SHP77 treated with DMSO at 0.1 percent for 48 hours (cell line): ENCODE results near the gene ORC4.

Source experiments
- DNase-seq: peaks from one replicate; lab custom pipeline; 2025; lab: John Stamatoyannopoulos, UW

ORC4 gene

GRCh38 chr2:147927053-147927588, 93.4 kb downstream of the ORC4 start:
- no peak for DNase-seq

- DNase-seq: no peak
Measured at GRCh38 chr2:147925886-147926285, 94.7 kb downstream of the ORC4 start.

DNA sequence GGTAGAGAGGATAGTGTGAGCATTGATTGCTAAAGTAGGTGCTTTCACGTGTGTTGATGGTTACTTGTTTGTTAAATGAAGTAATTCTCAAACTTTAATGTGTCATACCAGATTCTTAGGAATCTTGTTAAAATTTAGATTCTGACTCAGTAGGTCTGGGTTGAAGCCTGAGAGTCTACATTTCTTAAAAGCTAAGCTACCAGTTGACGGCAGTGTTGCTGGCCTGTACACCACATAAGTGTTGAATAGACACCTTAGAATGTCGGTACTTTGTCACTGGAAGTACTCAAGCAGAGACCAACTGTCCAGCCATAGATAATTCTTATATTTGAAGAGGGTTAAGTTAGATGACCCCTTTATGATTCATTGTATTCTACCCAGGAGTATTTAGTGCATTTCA, 95.9 kb downstream of the ORC4 start:
- no peak for DNase-seq

DNA sequence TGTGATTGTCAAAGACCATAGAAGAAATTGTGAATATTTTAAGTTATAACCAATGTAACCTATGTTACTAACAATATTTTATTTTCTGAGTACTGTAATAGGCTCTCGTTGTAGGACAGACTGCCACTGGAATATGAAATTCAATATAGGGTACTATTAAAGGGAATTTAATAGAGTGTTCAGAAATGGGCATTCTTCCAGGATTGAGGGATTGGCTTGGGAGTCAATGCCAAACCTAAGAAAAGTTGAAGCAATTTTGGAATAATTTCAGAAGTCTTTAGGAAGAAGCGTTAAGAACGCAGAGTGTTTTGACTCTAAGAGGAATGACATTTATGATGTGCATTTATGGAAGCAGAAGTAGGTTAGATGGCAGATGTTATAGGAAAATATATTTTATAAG, 96.7 kb downstream of the ORC4 start:
- DNase-seq: no peak

DNA sequence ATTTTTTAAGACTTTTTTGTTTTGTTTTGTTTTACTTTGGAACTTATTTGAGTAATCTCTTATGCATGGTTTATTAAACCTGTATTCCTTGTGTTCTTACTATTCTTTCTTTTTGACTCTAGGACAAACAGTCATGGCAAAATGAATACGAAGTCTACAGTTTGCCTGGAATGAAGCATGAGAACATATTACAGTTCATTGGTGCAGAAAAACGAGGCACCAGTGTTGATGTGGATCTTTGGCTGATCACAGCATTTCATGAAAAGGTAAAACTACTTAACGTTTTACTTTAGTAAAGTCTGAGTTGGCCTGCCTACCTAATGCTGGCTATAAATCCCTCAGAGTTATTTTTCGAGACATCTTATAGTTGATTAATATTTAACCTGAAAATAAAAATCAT, 103.4 kb downstream of the ORC4 start:
- DNase-seq: no peak

DNA sequence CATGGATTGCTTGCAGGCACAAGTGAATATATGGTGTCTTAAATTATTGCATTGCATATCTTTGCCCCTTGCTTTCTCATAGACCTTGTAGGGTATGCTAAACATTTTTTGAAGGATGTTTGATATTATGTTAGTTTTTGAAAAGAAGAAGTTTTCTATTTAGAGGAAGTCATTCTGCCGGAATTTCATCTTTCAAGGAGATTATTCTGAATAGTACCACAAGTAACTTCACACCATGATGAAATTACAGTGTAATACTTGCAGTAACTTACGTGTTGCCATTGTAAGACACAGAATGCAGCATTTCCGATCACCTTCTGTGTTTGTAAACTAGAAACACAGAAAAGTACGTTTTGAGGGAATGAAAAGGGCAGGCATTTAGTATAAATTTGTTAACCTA, 103.8 kb downstream of the ORC4 start:
- no peak for DNase-seq

- DNase-seq: no peak
Measured at GRCh38 chr2:147916067-147916466, 104.5 kb downstream of the ORC4 start.

DNA sequence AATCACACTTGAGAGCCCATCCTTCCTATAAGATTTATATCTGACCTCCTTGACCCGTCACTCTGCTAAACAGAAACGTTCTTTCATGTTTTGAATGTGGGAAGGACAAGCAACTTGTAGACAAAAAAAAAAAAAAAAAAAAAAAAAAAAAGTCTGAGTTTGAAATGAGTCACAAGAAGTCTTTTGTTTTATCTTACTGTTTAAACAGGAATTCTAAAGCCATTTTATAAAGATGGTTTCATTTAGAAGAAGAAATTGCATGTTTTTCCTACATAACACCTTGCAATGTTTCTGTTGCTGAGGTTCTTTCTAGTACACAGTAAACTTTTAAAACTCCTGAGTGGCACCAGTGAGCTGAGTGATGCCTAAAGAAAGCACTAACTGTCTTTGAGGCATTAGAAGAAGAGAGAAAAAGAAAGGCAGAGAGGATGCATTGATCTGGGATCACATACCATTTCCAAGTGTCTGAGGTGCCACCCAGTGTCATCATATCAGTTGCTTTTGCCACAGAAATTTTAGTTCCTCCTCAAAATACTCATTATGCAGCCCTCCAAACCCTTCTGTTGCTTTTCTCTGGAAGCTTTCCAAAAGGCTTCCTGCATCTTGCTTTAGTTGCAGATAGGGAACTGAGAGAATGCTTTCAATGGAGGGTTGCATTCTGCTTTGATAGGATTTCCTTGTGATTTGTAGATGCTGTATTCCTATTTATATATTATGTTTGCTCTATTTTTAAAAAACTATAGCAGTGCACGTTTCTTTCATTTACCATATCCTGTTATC, 106.6 kb downstream of the ORC4 start:
- DNase-seq: no peak

GRCh38 chr2:147910990-147911473, 109.5 kb downstream of the ORC4 start:
- DNase-seq: peak; percentile 28

GRCh38 chr2:147909178-147909577, 111.4 kb downstream of the ORC4 start:
- no peak for DNase-seq

- no peak for DNase-seq
Measured at GRCh38 chr2:147904051-147904450, 116.5 kb downstream of the ORC4 start.

- no peak for DNase-seq
Measured at GRCh38 chr2:147888680-147889079, 131.9 kb downstream of the ORC4 start.

- no peak for DNase-seq
Measured at GRCh38 chr2:147886136-147886535, 134.4 kb downstream of the ORC4 start.

- DNase-seq: no peak
Measured at GRCh38 chr2:147884830-147885229, 135.7 kb downstream of the ORC4 start.

DNA sequence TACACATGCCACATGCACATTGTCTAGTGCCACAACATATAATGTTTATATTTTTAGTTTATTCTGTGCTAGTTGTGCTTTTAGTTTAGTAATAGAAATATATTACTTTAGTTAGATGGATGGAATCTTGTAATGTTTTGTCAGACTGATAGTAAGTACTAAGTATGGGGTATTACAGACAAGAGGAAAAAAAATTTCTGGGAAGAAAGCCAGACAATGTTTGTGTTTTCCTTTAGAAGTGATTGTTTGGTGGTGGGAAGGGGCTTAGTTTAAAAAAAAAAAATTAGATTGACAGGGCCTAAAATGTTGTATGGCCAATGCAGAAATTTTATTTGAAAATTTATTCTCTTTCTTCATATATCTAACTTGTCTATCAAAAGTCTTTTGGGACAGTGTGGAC, 137.9 kb downstream of the ORC4 start:
- no peak for DNase-seq
